CD14-positive monocyte (primary cell): Measurements from ENCODE around the gene FABP1. TPM values are rescaled to one million over a fixed set of nuclear protein-coding genes. Genes with fewer than 3 reads are reported as not detected.

Experiments
- DNase-seq, 3 donors: peaks; one replicate each; pipeline ENCODE4 v3.0.0-alpha.2; 2011 to 2022
- H2AFZ ChIP-seq: 2 replicates; pipeline ENCODE4 v1.6.0; 2012; ENCODE audit warnings: mild to moderate bottlenecking, low read depth, low read length, inconsistent platforms; ENCODE audit not compliant: insufficient read depth, poor library complexity, severe bottlenecking
- H3K27ac ChIP-seq, 2 donors: 1 replicate in 1 of 2; 2 replicates in 1 of 2; pipeline ENCODE4 v1.5.1; 2012 to 2013; ENCODE audit warnings: low read length in 2 of 2, control low read depth in 1 of 2, inconsistent platforms in 1 of 2, low read depth in 1 of 2, mild to moderate bottlenecking in 1 of 2
- H3K27me3 ChIP-seq, 2 donors: one replicate each; pipeline versions ENCODE4 v1.6.0 to v1.6.1; 2011 to 2013; ENCODE audit warnings: low read length in 2 of 2; ENCODE audit not compliant: control insufficient read depth in 2 of 2, insufficient read depth in 2 of 2
- H3K36me3 ChIP-seq, 2 donors: replicated peaks in 1 of 2; 1 replicate in 1 of 2; 2 replicates in 1 of 2; pipeline versions ENCODE4 v1.5.1 to v1.6.1; 2012 to 2013; ENCODE audit warnings: low read length in 2 of 2, control low read depth in 1 of 2, inconsistent platforms in 1 of 2, mild to moderate bottlenecking in 1 of 2; ENCODE audit not compliant: insufficient read depth in 2 of 2, control insufficient read depth in 1 of 2
- H3K4me1 ChIP-seq, 2 donors: 1 replicate in 1 of 2; 2 replicates in 1 of 2; pipeline versions ENCODE4 v1.5.1 to v1.6.1; 2012 to 2013; ENCODE audit warnings: low read length in 2 of 2, control low read depth in 1 of 2, inconsistent platforms in 1 of 2, mild to moderate bottlenecking in 1 of 2, moderate library complexity in 1 of 2; ENCODE audit not compliant: insufficient read depth in 2 of 2, control insufficient read depth in 1 of 2
- H3K4me2 ChIP-seq: replicated peaks from 2 replicates; pipeline ENCODE3; 2012; ENCODE audit warnings: low read length, moderate library complexity, mild to moderate bottlenecking; ENCODE audit not compliant: poor library complexity, severe bottlenecking; ENCODE audit errors: extremely low read depth
- H3K4me3 ChIP-seq, 3 experiments: fragments of 200-600 bp in 1 of 3; sonication (generic) in 1 of 3; replicated peaks in 1 of 3; 1 replicate in 2 of 3; 2 replicates in 1 of 3; pipeline ENCODE4 v1.5.1; 2011 to 2013; ENCODE audit warnings: low read length in 3 of 3, mild to moderate bottlenecking in 3 of 3, control low read depth in 2 of 3, low read depth in 2 of 3, inconsistent platforms in 1 of 3, moderate library complexity in 1 of 3
- H3K79me2 ChIP-seq: 2 replicates; pipeline ENCODE4 v1.6.0; 2012; ENCODE audit warnings: mild to moderate bottlenecking, control low read depth, inconsistent platforms, low read length, moderate library complexity; ENCODE audit not compliant: insufficient read depth
- H3K9ac ChIP-seq: 2 replicates; pipeline ENCODE4 v1.6.0; 2017; ENCODE audit warnings: low read length, mild to moderate bottlenecking; ENCODE audit not compliant: insufficient read depth, poor library complexity, severe bottlenecking
- H3K9me3 ChIP-seq, 2 donors: replicated peaks in 1 of 2; 1 replicate in 1 of 2; 2 replicates in 1 of 2; pipeline versions ENCODE4 v1.5.1 to v1.6.1; 2012 to 2013; ENCODE audit warnings: low read length in 2 of 2, control low read depth in 1 of 2; ENCODE audit not compliant: control insufficient read depth in 1 of 2, insufficient read depth in 1 of 2
- H4K20me1 ChIP-seq: 2 replicates; pipeline ENCODE4 v1.6.0; 2012; ENCODE audit warnings: mild to moderate bottlenecking, low read length, control low read depth, moderate library complexity; ENCODE audit not compliant: insufficient read depth
- H3K27ac Mint-ChIP-seq, 7 donors: one replicate each; pipeline ENCODE4 v1.8.0; 2020; ENCODE audit warnings: mild to moderate bottlenecking in 7 of 7, mixed read lengths in 7 of 7, moderate library complexity in 6 of 7, inconsistent platforms in 2 of 7
- H3K27me3 Mint-ChIP-seq, 3 donors: one replicate each; pipeline ENCODE4 v1.8.0; 2021 to 2022; ENCODE audit warnings: low read depth in 3 of 3, mild to moderate bottlenecking in 3 of 3, mixed read lengths in 3 of 3, moderate library complexity in 3 of 3, inconsistent platforms in 1 of 3
- H3K36me3 Mint-ChIP-seq, 2 donors: one replicate each; pipeline ENCODE4 v1.8.0; 2020; ENCODE audit warnings: mixed read lengths in 2 of 2, inconsistent platforms in 1 of 2, mild to moderate bottlenecking in 1 of 2
- H3K4me1 Mint-ChIP-seq: one replicate; pipeline ENCODE4 v1.8.0; 2020; ENCODE audit warnings: mild to moderate bottlenecking, mixed read lengths
- H3K4me3 Mint-ChIP-seq, 2 donors: one replicate each; pipeline ENCODE4 v1.8.0; 2020; ENCODE audit warnings: mild to moderate bottlenecking in 2 of 2, mixed read lengths in 2 of 2, moderate library complexity in 1 of 2
- H3K9me3 Mint-ChIP-seq, 7 donors: one replicate each; pipeline ENCODE4 v1.8.0; 2020 to 2022; ENCODE audit warnings: mixed read lengths in 7 of 7, mild to moderate bottlenecking in 6 of 7, moderate library complexity in 6 of 7, inconsistent platforms in 2 of 7
- WGBS: methylation state at CpG from one replicate; pipeline ENCODE4 v1.1.5; 2013; ENCODE audit warnings: missing lambda C conversion rate; ENCODE audit not compliant: insufficient coverage; 5-methylcytosine and 5-hydroxymethylcytosine counted together
- intact Hi-C, 2 donors: fragments of 100-400 bp; cut with micrococcal nuclease; formaldehyde crosslinking; loops; one replicate each; pipeline versions ENCODE4 v1.15.0 to v1.15.1; 2023
- polyA plus RNA-seq, 3 donors: library from polyadenylated mRNA; depleted of rRNA in 1 of 3; unstranded in 2 of 3; stranded (reverse) in 1 of 3; fragments of 300-500 nt in 2 of 3; fragments of >200 nt in 1 of 3; fragmentation: Illumina TruSeq in 2 of 3; gene quantifications; 1 replicate in 2 of 3; 2 replicates in 1 of 3; pipeline ENCODE4 v1.2.3, GENCODE V29; 2012 to 2021
- TF ChIP-seq, protein P1 (sequence below): fragments of 200-600 bp; IDR thresholded peaks from one replicate; pipeline ENCODE4 v1.8.0; 2022; ENCODE audit warnings: antibody characterized with exemption, mild to moderate bottlenecking

The FABP1 gene
- polyA plus RNA-seq, 3 donors: not detected

DNA sequence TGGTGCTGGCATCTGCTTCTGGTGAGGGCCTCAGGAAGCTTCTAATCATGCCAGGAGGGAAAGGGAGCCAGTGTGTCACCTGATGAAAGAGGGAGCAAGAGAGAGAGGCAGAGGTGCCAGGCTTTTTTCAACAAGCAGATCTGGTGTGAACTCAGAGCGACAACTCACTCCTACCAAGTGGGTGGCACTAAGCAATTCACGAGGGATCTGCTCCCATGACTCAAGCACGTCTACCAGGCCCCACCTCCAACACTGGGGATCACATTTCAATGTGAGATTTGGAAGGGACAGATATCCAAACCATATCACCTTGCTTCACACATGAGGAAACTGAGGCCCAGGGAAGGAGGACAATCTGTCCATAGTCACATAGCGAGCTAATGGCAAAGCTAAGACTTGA lies 19.1 kb downstream of the FABP1 start:
- Mint-ChIP-seq H3K4me3 (no peak overlapping the region), H3K4me1 (no peaks in the 10 kb centered on the region), H3K36me3 (no peaks in the 10 kb centered on the region), H3K27me3 (peaks cover 0 to 10% (median 0%) of the 10 kb centered on the region in 3 donors), H3K9me3 (peaks cover 0 to 7% (median 1%) of the 10 kb centered on the region in 7 donors), H3K27ac (no peak overlapping the region)
- TF ChIP-seq, protein P1, sequence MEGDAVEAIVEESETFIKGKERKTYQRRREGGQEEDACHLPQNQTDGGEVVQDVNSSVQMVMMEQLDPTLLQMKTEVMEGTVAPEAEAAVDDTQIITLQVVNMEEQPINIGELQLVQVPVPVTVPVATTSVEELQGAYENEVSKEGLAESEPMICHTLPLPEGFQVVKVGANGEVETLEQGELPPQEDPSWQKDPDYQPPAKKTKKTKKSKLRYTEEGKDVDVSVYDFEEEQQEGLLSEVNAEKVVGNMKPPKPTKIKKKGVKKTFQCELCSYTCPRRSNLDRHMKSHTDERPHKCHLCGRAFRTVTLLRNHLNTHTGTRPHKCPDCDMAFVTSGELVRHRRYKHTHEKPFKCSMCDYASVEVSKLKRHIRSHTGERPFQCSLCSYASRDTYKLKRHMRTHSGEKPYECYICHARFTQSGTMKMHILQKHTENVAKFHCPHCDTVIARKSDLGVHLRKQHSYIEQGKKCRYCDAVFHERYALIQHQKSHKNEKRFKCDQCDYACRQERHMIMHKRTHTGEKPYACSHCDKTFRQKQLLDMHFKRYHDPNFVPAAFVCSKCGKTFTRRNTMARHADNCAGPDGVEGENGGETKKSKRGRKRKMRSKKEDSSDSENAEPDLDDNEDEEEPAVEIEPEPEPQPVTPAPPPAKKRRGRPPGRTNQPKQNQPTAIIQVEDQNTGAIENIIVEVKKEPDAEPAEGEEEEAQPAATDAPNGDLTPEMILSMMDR: no peak
- Histone ChIP-seq H3K4me3 (no peak overlapping the region), H3K36me3 (no peaks in the 10 kb centered on the region), H2AFZ (no peak overlapping the region), H3K4me1 (no peaks in the 10 kb centered on the region), H3K79me2 (no peaks in the 10 kb centered on the region), H4K20me1 (no peaks in the 10 kb centered on the region), H3K9me3 (no peaks in the 10 kb centered on the region), H3K27ac (no peak overlapping the region), H3K27me3 (no peaks in the 10 kb centered on the region), H3K4me2 (no peak overlapping the region), H3K9ac (no peak overlapping the region)
- WGBS: no CpG with 5 or more reads among the region's 4 CpGs
- intact Hi-C loops: no loop called here
- no peak for DNase-seq

DNA sequence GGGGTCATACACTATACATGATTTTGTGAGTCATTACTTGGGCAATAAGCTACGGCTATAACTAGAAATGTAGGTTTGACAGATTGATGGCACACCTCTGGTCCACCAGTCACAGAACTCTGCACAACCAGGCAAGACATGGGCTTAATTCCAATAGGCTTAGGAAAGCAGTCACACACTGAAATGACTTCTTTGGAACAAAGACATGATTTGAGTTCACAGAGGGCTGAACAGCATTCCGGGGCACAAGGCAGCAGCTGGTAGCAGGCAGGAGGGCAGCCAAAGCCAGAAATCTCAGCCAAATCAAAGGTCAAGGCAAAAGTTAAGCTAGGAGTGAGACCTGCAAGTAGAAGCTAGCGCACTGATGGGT lies 27.4 kb downstream of the FABP1 start:
- Mint-ChIP-seq H3K4me1 (peaks cover 6% of the 10 kb centered on the region), H3K4me3 (no peak overlapping the region), H3K27ac (peak overlapping the region in 1 of 7 donors; percentile 34), H3K36me3 (no peaks in the 10 kb centered on the region), H3K9me3 (peaks cover 0 to 9% (median 0%) of the 10 kb centered on the region in 7 donors), H3K27me3 (peaks cover 0 to 7% (median 6%) of the 10 kb centered on the region in 3 donors)
- 100% methylated on average over 2 of the region's 3 CpGs for WGBS
- H3K27me3 ChIP-seq: no peaks in the 10 kb centered on the region
- TF ChIP-seq, protein P1: no peak
- peaks cover 0 to 5% of the 10 kb centered on the region in 2 donors for H3K4me1 ChIP-seq
- no peaks in the 10 kb centered on the region for H3K9me3 ChIP-seq
- no peak overlapping the region for H3K4me2 ChIP-seq
- H3K27ac ChIP-seq: no peak overlapping the region
- H2AFZ ChIP-seq: no peak overlapping the region
- no peak for DNase-seq
- intact Hi-C loops: no loop called here
- H3K79me2 ChIP-seq: no peaks in the 10 kb centered on the region
- H4K20me1 ChIP-seq: no peaks in the 10 kb centered on the region
- no peak overlapping the region for H3K4me3 ChIP-seq
- no peak overlapping the region for H3K9ac ChIP-seq
- no peaks in the 10 kb centered on the region for H3K36me3 ChIP-seq
